ENCODE results near the gene TEDC1. TPM values are rescaled to one million over a fixed set of nuclear protein-coding genes. Genes with fewer than 3 reads are reported as not detected.
A peak's percentile ranks its signal among the peaks of the same experiment; 100 is the strongest.

Gene TEDC1
- total and polyA plus RNA-seq, 3 experiments from 2014 or later: 14.7 to 56.5 (median 52.1) TPM

GRCh38 chr14:105508601-105509000, 17.6 kb downstream of the TEDC1 start:
- peak in 1 of 5 donors; percentile 33 for DNase-seq
- Histone ChIP-seq H3K27me3 (ENCODE audit: insufficient read depth, low read length, poor library complexity, severe bottlenecking) (peaks cover 9% of the 10 kb centered on the region), H3K27ac (ENCODE audit: low read depth, low read length) (no peak overlapping the region), H3K36me3 (ENCODE audit: insufficient read depth, low read length) (no peaks in the 10 kb centered on the region), H3K4me3 (ENCODE audit: low read length) (no peak overlapping the region), H3K4me1 (ENCODE audit: insufficient read depth, low read length) (no peaks in the 10 kb centered on the region), H3K9me3 (ENCODE audit: low read length) (no peaks in the 10 kb centered on the region)
- H3K4me1 Mint-ChIP-seq: no peaks in the 10 kb centered on the region
- ChIA-PET CTCF (no interaction called here), POLR2A (no interaction called here)
- H3K27me3 Mint-ChIP-seq: peaks cover 30 to 31% of the 10 kb centered on the region in 2 donors
- peak overlapping the region in 1 of 8 donors; percentile 44 for H3K27ac Mint-ChIP-seq
- no peak overlapping the region for H3K4me3 Mint-ChIP-seq
- no peaks in the 10 kb centered on the region for H3K36me3 Mint-ChIP-seq
- no peaks in the 10 kb centered on the region for H3K9me3 Mint-ChIP-seq

- Mint-ChIP-seq H3K27ac (no peak overlapping the region), H3K27me3 (peaks cover 41 to 62% of the 10 kb centered on the region in 2 donors), H3K9me3 (no peaks in the 10 kb centered on the region), H3K4me3 (no peak overlapping the region), H3K4me1 (no peaks in the 10 kb centered on the region), H3K36me3 (no peaks in the 10 kb centered on the region)
- POLR2A ChIA-PET: no interaction called here
- Histone ChIP-seq H3K4me3 (ENCODE audit: low read length) (no peak overlapping the region), H3K27me3 (ENCODE audit: insufficient read depth, low read length, poor library complexity, severe bottlenecking) (peaks cover 12% of the 10 kb centered on the region), H3K27ac (ENCODE audit: low read depth, low read length) (no peak overlapping the region), H3K36me3 (ENCODE audit: insufficient read depth, low read length) (no peaks in the 10 kb centered on the region), H3K9me3 (ENCODE audit: low read length) (no peaks in the 10 kb centered on the region), H3K4me1 (ENCODE audit: insufficient read depth, low read length) (no peaks in the 10 kb centered on the region)
- no peak for DNase-seq
- CTCF ChIA-PET: no interaction called here
Observed at GRCh38 chr14:105517096-105517495, 26.1 kb downstream of the TEDC1 start.

- no peak overlapping the region for H3K27ac ChIP-seq (ENCODE audit: low read depth, low read length)
- DNase-seq: peak in 1 of 5 donors; percentile 9
- ChIA-PET POLR2A (no interaction called here), CTCF (no interaction called here)
- Mint-ChIP-seq H3K4me3 (peak overlapping the region in 1 of 7 donors; percentile 7), H3K27me3 (peaks cover 33 to 54% of the 10 kb centered on the region in 2 donors), H3K27ac (no peak overlapping the region), H3K36me3 (no peaks in the 10 kb centered on the region), H3K9me3 (peaks cover 0 to 2% (median 0%) of the 10 kb centered on the region in 5 donors), H3K4me1 (no peaks in the 10 kb centered on the region)
- no peaks in the 10 kb centered on the region for H3K4me1 ChIP-seq (ENCODE audit: insufficient read depth, low read length)
- H3K36me3 ChIP-seq (ENCODE audit: insufficient read depth, low read length): no peaks in the 10 kb centered on the region
- H3K27me3 ChIP-seq (ENCODE audit: insufficient read depth, low read length, poor library complexity, severe bottlenecking): peaks cover 12% of the 10 kb centered on the region
- H3K9me3 ChIP-seq (ENCODE audit: low read length): no peaks in the 10 kb centered on the region
- H3K4me3 ChIP-seq (ENCODE audit: low read length): no peak overlapping the region
Observed at GRCh38 chr14:105519946-105520698, 29.1 kb downstream of the TEDC1 start.

GRCh38 chr14:105525326-105525725, 34.3 kb downstream of the TEDC1 start:
- peak overlapping the region in 6 of 7 donors; percentile 10 to 81 (median 62) for H3K4me3 Mint-ChIP-seq
- H3K4me1 Mint-ChIP-seq: peaks cover 4 to 27% (median 7%) of the 10 kb centered on the region in 3 donors
- peaks cover 25% of the 10 kb centered on the region for H3K4me1 ChIP-seq (ENCODE audit: insufficient read depth, low read length)
- peaks cover 0 to 2% (median 0%) of the 10 kb centered on the region in 5 donors for H3K9me3 Mint-ChIP-seq
- ChIA-PET CTCF (interaction anchor here (0.9 to 1.1 kb wide), 2 partner anchors 44 to 154 kb away, joined by 3 read pairs; no protein-coding TSS in a partner anchor), POLR2A (no interaction called here)
- peak overlapping the region in 1 of 8 donors; percentile 56 for H3K27ac Mint-ChIP-seq
- H3K27me3 Mint-ChIP-seq: peaks cover 17% of the 10 kb centered on the region in 2 donors
- no peaks in the 10 kb centered on the region for H3K36me3 Mint-ChIP-seq
- no peaks in the 10 kb centered on the region for H3K9me3 ChIP-seq (ENCODE audit: low read length)
- no peak overlapping the region for H3K4me3 ChIP-seq (ENCODE audit: low read length)
- no peak overlapping the region for H3K27ac ChIP-seq (ENCODE audit: low read depth, low read length)
- H3K36me3 ChIP-seq (ENCODE audit: insufficient read depth, low read length): no peaks in the 10 kb centered on the region
- H3K27me3 ChIP-seq (ENCODE audit: insufficient read depth, low read length, poor library complexity, severe bottlenecking): peaks cover 17% of the 10 kb centered on the region
- DNase-seq: no peak

- Histone ChIP-seq H3K9me3 (ENCODE audit: low read length) (no peaks in the 10 kb centered on the region), H3K4me3 (ENCODE audit: low read length) (no peak within 1 kb of the TSS), H3K4me1 (ENCODE audit: insufficient read depth, low read length) (peaks cover 26% of the 10 kb centered on the region), H3K27me3 (ENCODE audit: insufficient read depth, low read length, poor library complexity, severe bottlenecking) (peaks cover 17% of the 10 kb centered on the region), H3K27ac (ENCODE audit: low read depth, low read length) (no peak within 1 kb of the TSS), H3K36me3 (ENCODE audit: insufficient read depth, low read length) (no peaks in the 10 kb centered on the region)
- peak; percentile 21 to 62 (median 26) for DNase-seq
- peaks cover 0 to 2% (median 0%) of the 10 kb centered on the region in 5 donors for H3K9me3 Mint-ChIP-seq
- CTCF ChIA-PET: interaction anchor here (0.9 to 3.8 kb wide), 3 partner anchors 36 to 155 kb away, joined by 3 to 19 read pairs (median 3); no protein-coding TSS in a partner anchor
- H3K4me1 Mint-ChIP-seq: peaks cover 4 to 35% (median 7%) of the 10 kb centered on the region in 3 donors
- POLR2A ChIA-PET: no interaction called here
- peak within 1 kb of the TSS; percentile 63 to 86 (median 69) for H3K4me3 Mint-ChIP-seq
- peak within 1 kb of the TSS in 4 of 8 donors; percentile 29 to 56 (median 54) for H3K27ac Mint-ChIP-seq
- H3K27me3 Mint-ChIP-seq: peaks cover 15 to 18% of the 10 kb centered on the region in 2 donors
- no peaks in the 10 kb centered on the region for H3K36me3 Mint-ChIP-seq
Observed at GRCh38 chr14:105525861-105526775, 35.1 kb downstream of the TEDC1 start, which contains the start of gene TMEM121. TMEM121 (plus strand) TSS chr14:105526583; CDS start chr14:105528835, 2,252 bp downstream.

- no peak for DNase-seq
- CTCF ChIA-PET: interaction anchor here (1.8 to 3.8 kb wide), 2 partner anchors 37 to 156 kb away, joined by 16 to 19 read pairs; no protein-coding TSS in a partner anchor
- H3K4me3 ChIP-seq (ENCODE audit: low read length): no peak overlapping the region
Observed at GRCh38 chr14:105526776-105527380, 35.8 kb downstream of the TEDC1 start.

GRCh38 chr14:105527381-105527825, 36.4 kb downstream of the TEDC1 start:
- Mint-ChIP-seq H3K27ac (peak overlapping the region in 3 of 8 donors; percentile 29 to 55 (median 54)), H3K9me3 (peaks cover 0 to 2% (median 0%) of the 10 kb centered on the region in 5 donors), H3K27me3 (peaks cover 15 to 18% of the 10 kb centered on the region in 2 donors), H3K36me3 (no peaks in the 10 kb centered on the region), H3K4me1 (peaks cover 4 to 38% (median 7%) of the 10 kb centered on the region in 3 donors), H3K4me3 (peak overlapping the region; percentile 56 to 86 (median 69))
- ChIA-PET CTCF (interaction anchor here (1.8 to 3.8 kb wide), 2 partner anchors 38 to 157 kb away, joined by 16 to 19 read pairs; no protein-coding TSS in a partner anchor), POLR2A (no interaction called here)
- DNase-seq: no peak
- H3K4me3 ChIP-seq (ENCODE audit: low read length): no peak overlapping the region
- peaks cover 17% of the 10 kb centered on the region for H3K27me3 ChIP-seq (ENCODE audit: insufficient read depth, low read length, poor library complexity, severe bottlenecking)
- no peaks in the 10 kb centered on the region for H3K9me3 ChIP-seq (ENCODE audit: low read length)
- no peak overlapping the region for H3K27ac ChIP-seq (ENCODE audit: low read depth, low read length)
- H3K36me3 ChIP-seq (ENCODE audit: insufficient read depth, low read length): no peaks in the 10 kb centered on the region
- H3K4me1 ChIP-seq (ENCODE audit: insufficient read depth, low read length): peaks cover 26% of the 10 kb centered on the region

More at GRCh38 chr14:105526776-105527380, 35.8 kb downstream of the TEDC1 start:
- H3K4me1 ChIP-seq (ENCODE audit: insufficient read depth, low read length): peaks cover 26% of the 10 kb centered on the region
- Mint-ChIP-seq H3K27ac (peak overlapping the region in 3 of 8 donors; percentile 29 to 55 (median 54)), H3K27me3 (peaks cover 15 to 18% of the 10 kb centered on the region in 2 donors), H3K36me3 (no peaks in the 10 kb centered on the region), H3K4me1 (peaks cover 4 to 35% (median 7%) of the 10 kb centered on the region in 3 donors), H3K9me3 (peaks cover 0 to 2% (median 0%) of the 10 kb centered on the region in 5 donors), H3K4me3 (peak overlapping the region; percentile 56 to 86 (median 69))
- H3K27me3 ChIP-seq (ENCODE audit: insufficient read depth, low read length, poor library complexity, severe bottlenecking): peaks cover 17% of the 10 kb centered on the region
- no peaks in the 10 kb centered on the region for H3K36me3 ChIP-seq (ENCODE audit: insufficient read depth, low read length)
- POLR2A ChIA-PET: no interaction called here
- H3K27ac ChIP-seq (ENCODE audit: low read depth, low read length): no peak overlapping the region
- no peaks in the 10 kb centered on the region for H3K9me3 ChIP-seq (ENCODE audit: low read length)
